ENCODE measurements around the gene SLC29A1.

The SLC29A1 gene

DNA sequence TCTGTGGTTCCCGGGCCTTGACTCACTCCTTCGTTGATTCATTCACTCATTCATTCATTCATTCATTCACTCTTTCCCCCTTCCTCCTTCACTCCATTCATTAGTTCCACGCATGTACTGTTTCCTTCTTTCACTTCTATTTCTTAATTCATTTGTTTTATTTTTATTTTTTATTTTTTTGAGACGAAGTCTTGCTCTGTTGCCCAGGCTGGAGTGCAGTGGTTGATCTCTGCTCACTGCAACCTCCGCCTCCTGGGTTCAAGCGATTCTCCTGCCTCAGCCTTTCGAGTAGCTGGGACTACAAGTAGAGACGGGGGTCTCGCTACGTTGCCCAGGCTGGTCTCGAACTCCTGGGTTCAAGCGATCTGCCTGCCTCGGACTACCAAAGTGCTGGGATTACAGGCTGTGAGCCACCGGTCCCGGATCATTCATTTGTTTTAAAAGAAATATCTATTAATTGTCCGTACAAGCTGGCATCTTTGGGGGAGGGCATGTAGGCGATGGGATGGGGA is 42.4 kb downstream of the SLC29A1 start (continued):
- TF ChIP-seq ESRRG (CRISPR knock-in tag; IDR thresholded peaks at IDR 0.05) (no peak), RARB (CRISPR knock-in tag; IDR thresholded peaks at IDR 0.05) (no peak), CSDC2 (CRISPR knock-in tag; IDR thresholded peaks at IDR 0.05) (no peak), TOX (CRISPR knock-in tag; IDR thresholded peaks at IDR 0.05; ENCODE audit: borderline replicate concordance) (no peak)

- no peak for ATAC-seq
- TF ChIP-seq PATZ1 (CRISPR knock-in tag; IDR thresholded peaks at IDR 0.05; ENCODE audit: borderline replicate concordance), result no peak
- no peak for TF ChIP-seq ISL1 (CRISPR knock-in tag; IDR thresholded peaks at IDR 0.05)
- no peak for TF ChIP-seq TCF4 (CRISPR knock-in tag; IDR thresholded peaks at IDR 0.05; ENCODE audit: borderline replicate concordance)
- no peak for TF ChIP-seq ESRRG (CRISPR knock-in tag; IDR thresholded peaks at IDR 0.05)
- TF ChIP-seq CSDC2 (CRISPR knock-in tag; IDR thresholded peaks at IDR 0.05), result no peak
These were observed 43.0 kb downstream of the SLC29A1 start for GRCh38 chr6:44266347-44266746.

DNA sequence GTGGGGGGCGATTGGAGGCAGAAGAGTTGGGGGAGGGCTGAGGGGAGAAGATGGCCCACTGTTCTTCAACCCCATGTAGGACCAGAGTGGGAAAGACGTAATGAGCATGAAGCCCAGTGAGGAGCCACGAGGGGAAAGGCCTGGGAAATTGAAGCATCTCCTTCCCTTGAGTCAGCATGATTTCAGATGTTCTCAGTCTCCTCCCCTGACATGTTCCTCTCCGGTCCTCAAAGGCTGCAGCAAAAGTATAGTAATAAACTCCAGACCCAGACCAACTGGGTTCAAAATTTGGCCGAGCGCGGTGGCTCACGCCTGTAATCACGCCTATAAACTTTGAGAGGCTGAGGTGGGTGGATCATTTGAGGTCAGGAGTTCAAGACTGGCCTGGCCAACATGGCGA is 43.9 kb downstream of the SLC29A1 start:
- TF ChIP-seq BACH2 (CRISPR knock-in tag; IDR thresholded peaks at IDR 0.05; ENCODE audit: borderline replicate concordance) (no peak), ZNF565 (CRISPR knock-in tag; conservative IDR thresholded peaks at IDR 0.05; ENCODE audit: low read depth) (no peak), RARB (CRISPR knock-in tag; IDR thresholded peaks at IDR 0.05) (no peak), ARNTL (CRISPR knock-in tag; IDR thresholded peaks at IDR 0.05; ENCODE audit: borderline replicate concordance, low read depth) (no peak), ESRRG (CRISPR knock-in tag; IDR thresholded peaks at IDR 0.05) (no peak), CSDC2 (CRISPR knock-in tag; IDR thresholded peaks at IDR 0.05) (no peak), ZNF70 (CRISPR knock-in tag; IDR thresholded peaks at IDR 0.05) (no peak), PATZ1 (CRISPR knock-in tag; IDR thresholded peaks at IDR 0.05; ENCODE audit: borderline replicate concordance) (no peak), OSR1 (CRISPR knock-in tag; IDR thresholded peaks at IDR 0.05) (no peak), GLIS3 (CRISPR knock-in tag; IDR thresholded peaks at IDR 0.05) (no peak)
- TF ChIP-seq, protein P1, sequence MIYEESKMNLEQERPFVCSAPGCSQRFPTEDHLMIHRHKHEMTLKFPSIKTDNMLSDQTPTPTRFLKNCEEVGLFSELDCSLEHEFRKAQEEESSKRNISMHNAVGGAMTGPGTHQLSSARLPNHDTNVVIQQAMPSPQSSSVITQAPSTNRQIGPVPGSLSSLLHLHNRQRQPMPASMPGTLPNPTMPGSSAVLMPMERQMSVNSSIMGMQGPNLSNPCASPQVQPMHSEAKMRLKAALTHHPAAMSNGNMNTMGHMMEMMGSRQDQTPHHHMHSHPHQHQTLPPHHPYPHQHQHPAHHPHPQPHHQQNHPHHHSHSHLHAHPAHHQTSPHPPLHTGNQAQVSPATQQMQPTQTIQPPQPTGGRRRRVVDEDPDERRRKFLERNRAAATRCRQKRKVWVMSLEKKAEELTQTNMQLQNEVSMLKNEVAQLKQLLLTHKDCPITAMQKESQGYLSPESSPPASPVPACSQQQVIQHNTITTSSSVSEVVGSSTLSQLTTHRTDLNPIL (CRISPR knock-in tag; IDR thresholded peaks at IDR 0.05; ENCODE audit: low read depth), result no peak

DNA sequence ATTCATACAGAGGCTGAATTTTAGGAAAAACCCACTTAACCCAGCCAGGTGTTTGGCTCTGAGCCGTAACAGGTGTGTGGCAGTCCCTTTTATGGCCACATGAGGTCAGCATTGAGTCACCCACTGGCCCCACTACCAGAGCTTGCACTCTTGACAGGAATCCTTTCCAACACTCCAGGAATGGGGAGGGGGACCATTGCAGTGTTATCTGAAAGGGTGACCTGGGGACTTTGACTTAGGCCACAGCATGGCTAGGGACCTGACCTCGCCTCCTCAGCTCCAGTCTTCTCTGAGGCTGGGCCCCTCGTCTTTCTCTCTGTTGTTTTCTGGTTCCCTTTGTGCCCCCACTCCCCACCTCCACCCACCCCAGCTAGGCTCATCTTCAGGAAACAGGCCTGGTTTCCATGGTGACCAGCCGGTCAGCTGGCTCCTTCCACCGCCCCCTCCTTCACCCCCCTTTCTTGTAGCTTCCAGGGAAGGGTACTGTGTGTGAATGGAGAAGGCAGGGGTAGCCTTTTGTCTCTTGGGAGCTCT is 44.8 kb downstream of the SLC29A1 start:
- TF ChIP-seq RARB (CRISPR knock-in tag; IDR thresholded peaks at IDR 0.05) (no peak), CSDC2 (CRISPR knock-in tag; IDR thresholded peaks at IDR 0.05) (no peak), SNAI2 (CRISPR knock-in tag; IDR thresholded peaks at IDR 0.05) (no peak), ZFP3 (CRISPR knock-in tag; IDR thresholded peaks at IDR 0.05) (no peak), TCF4 (CRISPR knock-in tag; IDR thresholded peaks at IDR 0.05; ENCODE audit: borderline replicate concordance) (no peak)
- TF ChIP-seq, protein P1 (CRISPR knock-in tag; IDR thresholded peaks at IDR 0.05; ENCODE audit: low read depth), result no peak
- TF ChIP-seq, protein P2, sequence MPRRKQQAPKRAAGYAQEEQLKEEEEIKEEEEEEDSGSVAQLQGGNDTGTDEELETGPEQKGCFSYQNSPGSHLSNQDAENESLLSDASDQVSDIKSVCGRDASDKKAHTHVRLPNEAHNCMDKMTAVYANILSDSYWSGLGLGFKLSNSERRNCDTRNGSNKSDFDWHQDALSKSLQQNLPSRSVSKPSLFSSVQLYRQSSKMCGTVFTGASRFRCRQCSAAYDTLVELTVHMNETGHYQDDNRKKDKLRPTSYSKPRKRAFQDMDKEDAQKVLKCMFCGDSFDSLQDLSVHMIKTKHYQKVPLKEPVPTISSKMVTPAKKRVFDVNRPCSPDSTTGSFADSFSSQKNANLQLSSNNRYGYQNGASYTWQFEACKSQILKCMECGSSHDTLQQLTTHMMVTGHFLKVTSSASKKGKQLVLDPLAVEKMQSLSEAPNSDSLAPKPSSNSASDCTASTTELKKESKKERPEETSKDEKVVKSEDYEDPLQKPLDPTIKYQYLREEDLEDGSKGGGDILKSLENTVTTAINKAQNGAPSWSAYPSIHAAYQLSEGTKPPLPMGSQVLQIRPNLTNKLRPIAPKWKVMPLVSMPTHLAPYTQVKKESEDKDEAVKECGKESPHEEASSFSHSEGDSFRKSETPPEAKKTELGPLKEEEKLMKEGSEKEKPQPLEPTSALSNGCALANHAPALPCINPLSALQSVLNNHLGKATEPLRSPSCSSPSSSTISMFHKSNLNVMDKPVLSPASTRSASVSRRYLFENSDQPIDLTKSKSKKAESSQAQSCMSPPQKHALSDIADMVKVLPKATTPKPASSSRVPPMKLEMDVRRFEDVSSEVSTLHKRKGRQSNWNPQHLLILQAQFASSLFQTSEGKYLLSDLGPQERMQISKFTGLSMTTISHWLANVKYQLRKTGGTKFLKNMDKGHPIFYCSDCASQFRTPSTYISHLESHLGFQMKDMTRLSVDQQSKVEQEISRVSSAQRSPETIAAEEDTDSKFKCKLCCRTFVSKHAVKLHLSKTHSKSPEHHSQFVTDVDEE (CRISPR knock-in tag; IDR thresholded peaks at IDR 0.05), result no peak
- peak; percentile 17; the same call in 2 of the 3 replicates for ATAC-seq

More for the DNA sequence above, 43.9 kb downstream of the SLC29A1 start:
- ATAC-seq, result no peak
